ENCODE measurements around the gene SFSWAP. TPM values are rescaled to one million over a fixed set of nuclear protein-coding genes. Genes with fewer than 3 reads are reported as not detected.

Gene SFSWAP
- polyA plus RNA-seq, 3 donors: 7.3 to 33.0 (median 10.7) TPM

DNA sequence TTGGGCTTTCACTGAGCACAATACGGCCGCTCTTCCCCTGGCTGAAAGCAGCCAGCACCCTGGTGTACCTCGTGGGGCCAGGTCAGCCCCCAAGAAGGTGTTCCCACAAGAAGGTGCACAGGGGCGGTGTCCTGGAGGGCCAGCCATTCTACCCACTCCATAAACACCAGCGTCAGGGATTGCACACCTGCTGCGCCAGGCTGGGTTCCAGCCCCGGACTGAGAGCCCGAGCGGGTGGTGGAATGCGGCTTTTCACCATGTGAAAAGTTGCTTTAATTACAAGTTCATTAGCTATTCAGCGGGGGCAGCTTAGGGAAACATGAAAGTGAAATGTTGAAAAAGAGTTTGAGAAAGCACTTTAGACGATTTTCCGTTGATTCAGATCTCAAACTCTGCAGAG lies 99.8 kb downstream of the SFSWAP start:
- DNase-seq: no peak
- peaks cover 8 to 26% of the 10 kb centered on the region in 2 donors for H3K36me3 Mint-ChIP-seq
- H3K4me1 Mint-ChIP-seq: peaks cover 27% of the 10 kb centered on the region
- H3K9ac ChIP-seq (ENCODE audit: insufficient read depth, low read length, poor library complexity, severe bottlenecking): no peak overlapping the region
- peaks cover 16 to 42% (median 32%) of the 10 kb centered on the region in 7 donors for H3K9me3 Mint-ChIP-seq
- no peaks in the 10 kb centered on the region for H3K27me3 ChIP-seq (ENCODE audit: control insufficient read depth in 2 of 2, insufficient read depth in 2 of 2, low read length in 2 of 2)
- no peak overlapping the region for H3K4me2 ChIP-seq (replicated peaks; ENCODE audit: extremely low read depth, low read length, poor library complexity, severe bottlenecking)
- peaks cover 11 to 32% of the 10 kb centered on the region in 2 donors for H3K9me3 ChIP-seq (replicated peaks in 1 of 2; ENCODE audit: control insufficient read depth in 1 of 2, insufficient read depth in 1 of 2, low read length in 2 of 2)
- H4K20me1 ChIP-seq (ENCODE audit: insufficient read depth, low read length): no peaks in the 10 kb centered on the region
- TF ChIP-seq, protein P1, sequence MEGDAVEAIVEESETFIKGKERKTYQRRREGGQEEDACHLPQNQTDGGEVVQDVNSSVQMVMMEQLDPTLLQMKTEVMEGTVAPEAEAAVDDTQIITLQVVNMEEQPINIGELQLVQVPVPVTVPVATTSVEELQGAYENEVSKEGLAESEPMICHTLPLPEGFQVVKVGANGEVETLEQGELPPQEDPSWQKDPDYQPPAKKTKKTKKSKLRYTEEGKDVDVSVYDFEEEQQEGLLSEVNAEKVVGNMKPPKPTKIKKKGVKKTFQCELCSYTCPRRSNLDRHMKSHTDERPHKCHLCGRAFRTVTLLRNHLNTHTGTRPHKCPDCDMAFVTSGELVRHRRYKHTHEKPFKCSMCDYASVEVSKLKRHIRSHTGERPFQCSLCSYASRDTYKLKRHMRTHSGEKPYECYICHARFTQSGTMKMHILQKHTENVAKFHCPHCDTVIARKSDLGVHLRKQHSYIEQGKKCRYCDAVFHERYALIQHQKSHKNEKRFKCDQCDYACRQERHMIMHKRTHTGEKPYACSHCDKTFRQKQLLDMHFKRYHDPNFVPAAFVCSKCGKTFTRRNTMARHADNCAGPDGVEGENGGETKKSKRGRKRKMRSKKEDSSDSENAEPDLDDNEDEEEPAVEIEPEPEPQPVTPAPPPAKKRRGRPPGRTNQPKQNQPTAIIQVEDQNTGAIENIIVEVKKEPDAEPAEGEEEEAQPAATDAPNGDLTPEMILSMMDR (IDR thresholded peaks at IDR 0.05): no peak
- H3K27ac ChIP-seq (ENCODE audit: low read depth in 1 of 2, low read length in 2 of 2): no peak overlapping the region
- H3K4me3 Mint-ChIP-seq: no peak overlapping the region
- H3K27me3 Mint-ChIP-seq (ENCODE audit: low read depth in 3 of 3): peaks cover 0 to 4% (median 3%) of the 10 kb centered on the region in 3 donors
- no peak overlapping the region for H3K4me3 ChIP-seq (replicated peaks in 1 of 3; ENCODE audit: low read depth in 2 of 3, low read length in 3 of 3)
- H3K79me2 ChIP-seq (ENCODE audit: insufficient read depth, low read length): peaks cover 29% of the 10 kb centered on the region
- H2AFZ ChIP-seq (ENCODE audit: insufficient read depth, low read depth, low read length, poor library complexity, severe bottlenecking): no peak overlapping the region
- H3K36me3 ChIP-seq (replicated peaks in 1 of 2; ENCODE audit: control insufficient read depth in 1 of 2, insufficient read depth in 2 of 2, low read length in 2 of 2): no peaks in the 10 kb centered on the region
- intact Hi-C loops (cut with micrococcal nuclease): no loop called here
- 78% methylated on average over 7 of the region's 13 CpGs for WGBS (ENCODE audit: insufficient coverage)
- peak overlapping the region in 1 of 7 donors; percentile 53 for H3K27ac Mint-ChIP-seq
- H3K4me1 ChIP-seq (ENCODE audit: control insufficient read depth in 1 of 2, insufficient read depth in 2 of 2, low read length in 2 of 2): peaks cover 25 to 31% of the 10 kb centered on the region in 2 donors

DNA sequence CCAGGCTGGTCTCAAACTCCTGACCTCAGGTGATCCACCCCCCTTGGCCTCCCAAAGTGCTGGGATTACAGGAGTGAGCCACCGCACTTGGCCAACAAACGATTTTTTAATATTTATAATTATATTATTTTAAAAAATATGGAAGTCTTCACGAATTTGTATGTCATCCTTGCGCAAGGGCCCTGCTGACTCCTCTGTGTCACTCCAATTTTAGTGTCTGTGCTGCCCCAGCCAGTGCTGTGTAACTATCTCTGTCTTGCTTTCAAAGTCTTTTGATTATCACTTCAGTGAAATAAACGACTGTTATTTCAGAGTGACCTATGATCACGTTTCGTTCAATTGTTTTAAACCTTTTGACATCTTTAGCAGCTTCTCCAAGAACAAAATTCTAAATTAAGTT lies 104.2 kb downstream of the SFSWAP start:
- Mint-ChIP-seq H3K27me3 (ENCODE audit: low read depth in 3 of 3) (peaks cover 0 to 3% (median 2%) of the 10 kb centered on the region in 3 donors), H3K27ac (peak overlapping the region; percentile 6 to 87 (median 43)), H3K4me3 (no peak overlapping the region), H3K36me3 (peaks cover 13 to 38% of the 10 kb centered on the region in 2 donors), H3K9me3 (peaks cover 10 to 33% (median 26%) of the 10 kb centered on the region in 7 donors), H3K4me1 (peaks cover 44% of the 10 kb centered on the region)
- Histone ChIP-seq H3K79me2 (ENCODE audit: insufficient read depth, low read length) (peaks cover 59% of the 10 kb centered on the region), H3K4me3 (replicated peaks in 1 of 3; ENCODE audit: low read depth in 2 of 3, low read length in 3 of 3) (no peak overlapping the region), H3K27me3 (ENCODE audit: control insufficient read depth in 2 of 2, insufficient read depth in 2 of 2, low read length in 2 of 2) (no peaks in the 10 kb centered on the region), H3K27ac (ENCODE audit: low read depth in 1 of 2, low read length in 2 of 2) (peak overlapping the region in 1 of 2 donors; percentile 64), H3K4me1 (ENCODE audit: control insufficient read depth in 1 of 2, insufficient read depth in 2 of 2, low read length in 2 of 2) (peaks cover 49 to 51% of the 10 kb centered on the region in 2 donors), H3K4me2 (replicated peaks; ENCODE audit: extremely low read depth, low read length, poor library complexity, severe bottlenecking) (no peak overlapping the region), H3K9me3 (replicated peaks in 1 of 2; ENCODE audit: control insufficient read depth in 1 of 2, insufficient read depth in 1 of 2, low read length in 2 of 2) (peaks cover 11 to 25% of the 10 kb centered on the region in 2 donors), H3K36me3 (replicated peaks in 1 of 2; ENCODE audit: control insufficient read depth in 1 of 2, insufficient read depth in 2 of 2, low read length in 2 of 2) (no peaks in the 10 kb centered on the region), H2AFZ (ENCODE audit: insufficient read depth, low read depth, low read length, poor library complexity, severe bottlenecking) (no peak overlapping the region), H4K20me1 (ENCODE audit: insufficient read depth, low read length) (no peaks in the 10 kb centered on the region), H3K9ac (ENCODE audit: insufficient read depth, low read length, poor library complexity, severe bottlenecking) (no peak overlapping the region)
- peak; percentile 53 to 69 (median 57) for DNase-seq
- TF ChIP-seq, protein P1 (IDR thresholded peaks at IDR 0.05): no peak
- intact Hi-C loops (cut with micrococcal nuclease): no loop called here
- WGBS (ENCODE audit: insufficient coverage): 100% methylated on average over 2 of the region's 7 CpGs

Measured in CD14-positive monocyte (primary cell).